HFF-Myc (cell line): ENCODE results near the gene HSP90AA1.
"Not testable (repeated sequence)": the region's sequence is repeated elsewhere in the genome, so short reads cannot be mapped to it uniquely, and the experiment has no call there.

Experiments
- DNase-seq: peaks from one replicate; pipeline ENCODE4 v3.0.0-alpha.2; 2011; ENCODE audit warnings: low read depth; ENCODE audit errors: extremely low read depth
- H3K4me3 ChIP-seq: replicated peaks from 2 replicates; pipeline ENCODE4 v1.5.1; 2011; ENCODE audit warnings: low read depth, mild to moderate bottlenecking, control low read depth, low read length
- CTCF ChIP-seq: IDR thresholded peaks from 2 replicates; pipeline ENCODE4 v1.5.1; 2012; ENCODE audit warnings: mild to moderate bottlenecking, low read depth, low read length, control low read depth; ENCODE audit errors: missing control alignments

Gene HSP90AA1

GRCh38 chr14:102085948-102086708 lies 716 bp downstream of the HSP90AA1 start:
- no peak for TF ChIP-seq CTCF
- H3K4me3 ChIP-seq, result peak overlapping the region; percentile 80
- no peak for DNase-seq

- no peak for TF ChIP-seq CTCF
- H3K4me3 ChIP-seq, result peak overlapping the region; percentile 80
- DNase-seq, result no peak
Observed at GRCh38 chr14:102085488-102085887, 1.4 kb downstream of the HSP90AA1 start.

- no peak for DNase-seq
- H3K4me3 ChIP-seq, result peak overlapping the region; percentile 80
- no peak for TF ChIP-seq CTCF
Observed at GRCh38 chr14:102084931-102085330, 1.9 kb downstream of the HSP90AA1 start.

- DNase-seq, result not testable (repeated sequence)
- peak overlapping the region; percentile 80 for H3K4me3 ChIP-seq
Observed at GRCh38 chr14:102084522-102084921, 2.3 kb downstream of the HSP90AA1 start.

- H3K4me3 ChIP-seq, result 0 out of 2 replicates have a peak overlapping the region, but pooled peaks have one; percentile 80
- no peak for TF ChIP-seq CTCF
- DNase-seq, result no peak
Observed at GRCh38 chr14:102081231-102082080, 5.4 kb downstream of the HSP90AA1 start.

GRCh38 chr14:102080183-102081080 lies 6.4 kb downstream of the HSP90AA1 start:
- no peak overlapping the region for H3K4me3 ChIP-seq
- TF ChIP-seq CTCF, result no peak
- DNase-seq, result no peak

GRCh38 chr14:102079700-102079979 lies 7.2 kb downstream of the HSP90AA1 start:
- no peak for TF ChIP-seq CTCF
- no peak overlapping the region for H3K4me3 ChIP-seq
- DNase-seq, result no peak
